HFF-Myc (cell line): Measurements from ENCODE around the gene TMEM63B.

Experiments
- DNase-seq: peaks from one replicate; pipeline ENCODE4 v3.0.0-alpha.2; 2011; ENCODE audit warnings: low read depth; ENCODE audit errors: extremely low read depth
- H3K4me3 ChIP-seq: replicated peaks from 2 replicates; pipeline ENCODE4 v1.5.1; 2011; ENCODE audit warnings: low read depth, mild to moderate bottlenecking, control low read depth, low read length
- CTCF ChIP-seq: IDR thresholded peaks from 2 replicates; pipeline ENCODE4 v1.5.1; 2012; ENCODE audit warnings: mild to moderate bottlenecking, low read depth, low read length, control low read depth; ENCODE audit errors: missing control alignments

Gene TMEM63B

GRCh38 chr6:44096612-44097011, 30.7 kb upstream of the TMEM63B start:
- no peak overlapping the region for H3K4me3 ChIP-seq
- no peak for DNase-seq
- peak; percentile 77 for TF ChIP-seq CTCF

GRCh38 chr6:44097782-44098317, 29.5 kb upstream of the TMEM63B start:
- no peak for DNase-seq

GRCh38 chr6:44099192-44099591, 28.2 kb upstream of the TMEM63B start:
- no peak for DNase-seq
- no peak for TF ChIP-seq CTCF
- H3K4me3 ChIP-seq, result no peak overlapping the region

More at GRCh38 chr6:44097782-44098317, 29.5 kb upstream of the TMEM63B start:
- H3K4me3 ChIP-seq, result no peak overlapping the region
- TF ChIP-seq CTCF, result no peak

GRCh38 chr6:44100088-44100550, 27.2 kb upstream of the TMEM63B start:
- no peak for DNase-seq
- peak; percentile 74 for TF ChIP-seq CTCF

GRCh38 chr6:44101832-44102231, 25.5 kb upstream of the TMEM63B start:
- no peak for DNase-seq
- no peak overlapping the region for H3K4me3 ChIP-seq
- TF ChIP-seq CTCF, result no peak

More at GRCh38 chr6:44100088-44100550, 27.2 kb upstream of the TMEM63B start:
- no peak overlapping the region for H3K4me3 ChIP-seq

- no peak for DNase-seq
- TF ChIP-seq CTCF, result no peak
Observed at GRCh38 chr6:44102527-44102926, 24.8 kb upstream of the TMEM63B start.

More at GRCh38 chr6:44102527-44102926, 24.8 kb upstream of the TMEM63B start:
- H3K4me3 ChIP-seq, result no peak overlapping the region
